D721Med (cell line): Measurements from ENCODE around the gene ACTN4.

Experiments used
- DNase-seq: peaks from one replicate; pipeline ENCODE4 v3.0.0; 2011; ENCODE audit warnings: low spot score; ENCODE audit not compliant: insufficient read length
- FAIRE-seq: peaks from 2 replicates; lab custom pipeline; 2011; peaks lifted over from hg19 to GRCh38; lab: Jason Lieb, UNC
- TF ChIP-seq, protein P1 (sequence below): IDR thresholded peaks from 2 replicates; pipeline ENCODE4 v1.5.1; 2012; ENCODE audit warnings: mild to moderate bottlenecking, control low read depth; ENCODE audit not compliant: insufficient read depth; ENCODE audit errors: missing control alignments

ACTN4 gene

DNA sequence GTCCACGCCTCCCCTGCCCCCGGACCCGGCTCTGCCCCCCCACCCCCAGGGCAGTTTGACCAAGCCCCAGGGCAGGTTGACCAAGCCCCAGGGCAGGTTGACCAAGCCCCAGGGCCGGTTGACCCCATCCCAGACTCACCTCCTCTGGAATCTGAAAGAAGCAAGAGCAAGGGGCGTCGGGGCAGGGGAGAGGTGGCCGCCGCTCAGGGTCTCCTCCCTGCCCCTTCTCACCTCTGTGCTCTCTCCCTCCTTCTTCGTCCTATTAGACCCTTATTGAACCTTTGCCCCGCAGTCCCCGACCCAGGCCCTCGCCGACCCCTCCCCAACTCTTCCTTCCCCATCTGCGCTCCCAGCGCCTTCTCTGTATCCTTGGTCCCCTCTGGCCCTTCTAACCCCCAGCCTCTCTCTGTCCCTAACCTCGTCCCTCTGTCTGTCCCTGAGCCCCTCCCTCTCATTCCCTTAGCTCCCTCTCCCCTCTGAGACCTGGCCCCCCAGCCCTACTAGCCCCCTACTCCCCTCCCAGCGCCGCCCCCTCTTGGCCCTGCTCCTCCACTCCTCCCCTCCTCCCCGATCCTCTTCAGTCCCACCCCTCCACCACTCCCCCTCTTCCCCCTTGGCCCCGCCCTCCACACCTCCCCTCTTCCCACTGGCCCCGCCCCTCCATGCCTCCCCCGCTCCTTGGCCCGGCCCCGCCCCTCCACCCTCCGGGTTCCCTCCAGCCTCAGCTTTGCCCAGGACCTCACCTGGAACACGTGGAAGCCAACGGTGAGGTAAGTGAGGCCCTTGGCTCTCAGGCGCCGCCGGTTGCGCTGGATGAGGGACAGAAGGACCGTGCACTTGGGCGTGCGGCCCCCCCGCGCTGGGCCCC, 89.2 kb downstream of the ACTN4 start:
- TF ChIP-seq, protein P1, sequence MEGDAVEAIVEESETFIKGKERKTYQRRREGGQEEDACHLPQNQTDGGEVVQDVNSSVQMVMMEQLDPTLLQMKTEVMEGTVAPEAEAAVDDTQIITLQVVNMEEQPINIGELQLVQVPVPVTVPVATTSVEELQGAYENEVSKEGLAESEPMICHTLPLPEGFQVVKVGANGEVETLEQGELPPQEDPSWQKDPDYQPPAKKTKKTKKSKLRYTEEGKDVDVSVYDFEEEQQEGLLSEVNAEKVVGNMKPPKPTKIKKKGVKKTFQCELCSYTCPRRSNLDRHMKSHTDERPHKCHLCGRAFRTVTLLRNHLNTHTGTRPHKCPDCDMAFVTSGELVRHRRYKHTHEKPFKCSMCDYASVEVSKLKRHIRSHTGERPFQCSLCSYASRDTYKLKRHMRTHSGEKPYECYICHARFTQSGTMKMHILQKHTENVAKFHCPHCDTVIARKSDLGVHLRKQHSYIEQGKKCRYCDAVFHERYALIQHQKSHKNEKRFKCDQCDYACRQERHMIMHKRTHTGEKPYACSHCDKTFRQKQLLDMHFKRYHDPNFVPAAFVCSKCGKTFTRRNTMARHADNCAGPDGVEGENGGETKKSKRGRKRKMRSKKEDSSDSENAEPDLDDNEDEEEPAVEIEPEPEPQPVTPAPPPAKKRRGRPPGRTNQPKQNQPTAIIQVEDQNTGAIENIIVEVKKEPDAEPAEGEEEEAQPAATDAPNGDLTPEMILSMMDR: no peak
- no peak for FAIRE-seq
- DNase-seq: peak; percentile 85

DNA sequence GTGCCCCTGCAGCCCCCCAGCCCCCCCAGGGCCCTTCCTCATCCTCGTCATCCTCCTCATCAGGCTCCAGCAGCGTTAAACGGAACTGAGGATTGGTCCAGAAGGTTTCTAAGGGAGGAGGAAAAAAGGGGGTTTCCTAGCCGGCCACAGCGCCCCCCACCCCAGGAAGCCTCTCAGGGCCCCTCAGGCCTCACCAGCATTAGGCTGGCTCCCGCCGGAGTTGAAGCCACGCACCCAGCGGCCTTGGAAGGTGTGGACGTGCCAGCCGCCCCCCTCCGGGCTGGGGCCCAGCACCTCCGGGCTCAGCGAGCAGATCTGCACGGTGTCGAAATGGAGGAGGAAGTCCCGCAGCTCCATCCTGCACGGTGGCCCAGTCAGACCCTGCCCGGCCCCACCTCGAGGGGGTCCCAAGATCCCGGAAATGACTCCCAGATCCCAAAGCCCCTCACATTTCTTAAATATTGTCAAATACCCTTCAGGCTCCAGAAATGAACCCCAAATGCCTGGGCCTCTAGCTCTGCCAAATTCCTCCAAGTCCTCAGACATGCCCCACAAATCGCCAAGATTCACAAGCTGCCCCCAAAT, 89.9 kb downstream of the ACTN4 start:
- no peak for FAIRE-seq
- DNase-seq: no peak
- TF ChIP-seq, protein P1: no peak

DNA sequence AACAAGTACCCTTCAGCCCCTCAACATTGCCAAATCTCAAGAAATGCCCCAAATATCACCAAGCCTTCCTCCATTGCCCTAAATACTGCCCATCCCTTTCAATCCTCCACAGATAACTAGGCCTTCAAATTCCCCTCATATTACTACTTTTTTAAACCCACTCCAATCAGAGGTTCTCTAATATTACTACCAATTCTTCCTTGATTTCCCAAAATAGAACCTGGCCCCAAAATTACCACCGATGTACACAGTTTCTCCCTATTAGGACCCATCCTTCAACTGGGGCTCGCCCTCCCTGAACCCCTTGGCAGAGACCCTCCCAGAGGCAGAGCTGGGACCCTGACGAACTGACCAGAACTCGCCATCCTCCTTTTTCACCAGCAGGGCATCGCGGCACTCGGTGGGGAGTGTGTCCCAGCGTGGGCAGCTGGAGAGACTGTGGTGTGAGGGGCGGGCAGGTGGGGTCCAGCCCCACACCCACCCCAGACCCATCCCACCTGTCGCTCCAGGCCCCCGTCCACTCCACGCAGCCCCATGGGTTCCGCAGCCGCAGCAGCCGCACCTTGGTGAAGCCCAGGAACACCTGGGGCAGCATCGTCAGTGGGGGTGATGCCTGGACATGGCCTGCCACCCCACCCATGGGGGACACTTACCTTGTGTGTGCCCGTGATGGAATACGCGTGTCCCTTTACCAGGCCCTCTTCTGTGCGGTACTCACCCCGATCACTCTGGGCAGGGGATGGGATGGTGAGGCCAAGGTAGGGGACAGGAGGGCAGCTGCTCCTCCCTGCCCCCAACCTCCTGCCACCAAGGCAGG, 90.7 kb downstream of the ACTN4 start:
- no peak for FAIRE-seq
- TF ChIP-seq, protein P1: no peak
- no peak for DNase-seq

DNA sequence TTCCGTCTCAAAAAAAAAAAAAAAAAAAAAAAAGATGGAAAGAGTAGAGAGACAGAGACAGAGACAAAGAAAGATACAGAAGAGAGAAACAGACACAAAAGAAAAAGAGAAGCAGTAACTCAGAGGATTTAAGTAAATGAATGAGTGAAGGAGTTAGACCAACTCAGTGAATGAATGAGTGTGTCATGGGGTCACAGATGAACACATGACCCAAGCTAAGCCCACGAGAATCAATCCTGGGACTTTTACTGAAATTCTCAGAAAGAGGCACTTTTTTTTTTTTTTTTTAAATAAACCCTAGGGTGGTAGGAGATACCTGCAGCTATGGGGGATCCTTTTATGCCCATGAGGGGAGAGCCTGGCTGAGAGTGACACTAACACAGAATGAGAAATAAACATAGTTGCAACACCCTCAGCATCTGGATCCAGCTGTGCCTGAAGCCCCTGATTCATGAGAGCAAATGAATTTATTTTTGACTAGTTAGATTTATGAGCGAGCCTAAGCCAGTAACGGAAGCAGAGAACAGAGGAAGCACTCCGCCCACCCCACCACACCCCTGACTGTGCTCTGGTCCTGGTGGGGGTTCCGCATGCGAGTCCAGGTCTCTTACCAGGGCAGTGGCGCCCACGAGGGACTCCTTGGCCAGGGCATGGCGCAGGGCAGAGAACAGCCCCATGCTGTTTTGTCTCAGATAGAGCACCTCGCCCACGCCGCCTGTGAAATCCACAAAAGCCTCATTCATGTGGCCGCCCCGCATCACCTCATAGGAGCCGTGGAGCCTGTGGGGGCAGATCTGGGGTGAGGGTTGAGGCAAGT, 92.2 kb downstream of the ACTN4 start:
- TF ChIP-seq, protein P1: no peak
- FAIRE-seq (no peak), DNase-seq (peak; percentile 1)

DNA sequence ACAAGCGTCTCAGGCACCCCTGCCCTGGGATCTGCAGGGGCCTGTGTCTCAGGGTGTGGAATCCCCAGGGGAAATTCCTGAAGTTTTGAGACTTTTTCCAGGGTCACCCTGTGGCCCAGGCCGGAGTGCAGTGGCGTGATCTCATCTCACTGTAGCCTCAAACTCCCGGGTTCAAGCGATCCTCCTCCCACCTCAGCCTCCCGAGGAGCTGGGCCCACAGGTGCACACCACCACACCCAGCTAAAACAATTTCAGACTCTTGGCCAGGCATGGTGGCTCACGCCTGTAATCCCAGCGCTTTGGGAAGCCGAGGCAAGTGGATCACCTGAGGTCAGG, 92.8 kb downstream of the ACTN4 start:
- TF ChIP-seq, protein P1: no peak
- peak; percentile 3 for DNase-seq
- FAIRE-seq: no peak

DNA sequence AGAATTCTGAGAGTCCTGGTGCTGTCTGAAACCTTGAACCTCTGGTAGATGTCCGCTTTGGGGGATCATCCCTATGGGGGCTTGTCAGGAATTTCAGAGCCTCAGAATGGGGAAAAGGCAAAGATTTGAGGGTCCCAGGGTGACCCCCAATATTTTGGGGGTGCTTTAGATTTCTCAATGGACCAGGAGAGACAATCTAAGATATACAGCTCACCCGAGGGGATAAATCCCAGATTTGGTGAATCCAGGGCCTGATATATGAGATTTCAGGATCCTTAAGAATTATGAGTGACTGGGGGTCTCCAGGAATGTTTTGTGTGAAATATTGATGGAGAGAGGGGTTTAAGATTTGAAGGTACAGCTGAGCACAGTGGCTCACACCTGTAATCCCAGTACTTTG, 93.5 kb downstream of the ACTN4 start:
- no peak for DNase-seq
- TF ChIP-seq, protein P1: no peak
- no peak for FAIRE-seq
